ENCODE results near the gene ALMS1. TPM values are rescaled to one million over a fixed set of nuclear protein-coding genes. Genes with fewer than 3 reads are reported as not detected.
A peak's percentile ranks its signal among the peaks of the same experiment; 100 is the strongest.

Gene ALMS1
- total and polyA plus RNA-seq, 9 of the 15 experiments (the other 6 are each of a cell fraction or from before 2014, with no cell fraction given): 1.4 to 26.3 (median 13.6) TPM

GRCh38 chr2:73385504-73386341 is at the start of gene ALMS1 (continued):
- TF ChIP-seq PYGO2 (tag; IDR thresholded peaks at IDR 0.05) (no peak), HNRNPL (IDR thresholded peaks at IDR 0.05; ENCODE audit: low read depth, low read length) (no peak), DMBX1 (CRISPR knock-in tag; IDR thresholded peaks at IDR 0.05; ENCODE audit: borderline replicate concordance) (no peak), THRAP3 (IDR thresholded peaks at IDR 0.05; ENCODE audit: borderline replicate concordance) (no peak), STAT5B (CRISPR knock-in tag; IDR thresholded peaks at IDR 0.05) (no peak), EHMT2 (IDR thresholded peaks at IDR 0.05) (no peak), BCL6 (CRISPR knock-in tag; IDR thresholded peaks at IDR 0.05) (no peak), RBM14 (IDR thresholded peaks at IDR 0.05; ENCODE audit: borderline replicate concordance, insufficient read depth, low read depth, low read length) (no peak), MECOM (CRISPR knock-in tag; IDR thresholded peaks at IDR 0.05) (no peak), ARID4B (CRISPR knock-in tag; IDR thresholded peaks at IDR 0.05) (peak; percentile 55), ELK3 (CRISPR knock-in tag; IDR thresholded peaks at IDR 0.05) (no peak), KAT7 (CRISPR knock-in tag; IDR thresholded peaks at IDR 0.05; ENCODE audit: borderline replicate concordance) (no peak), ATF6 (CRISPR knock-in tag; IDR thresholded peaks at IDR 0.05) (no peak), ZBTB43 (CRISPR knock-in tag; IDR thresholded peaks at IDR 0.05) (no peak), ZBTB8A (IDR thresholded peaks at IDR 0.05; ENCODE audit: partially characterized antibody) (no peak), NELFE (IDR thresholded peaks at IDR 0.05; ENCODE audit: insufficient read depth, insufficient read length) (no peak), VEZF1 (CRISPR knock-in tag; IDR thresholded peaks at IDR 0.05) (peak; percentile 96)

Data from K562 (cell line).